ENCODE measurements around the gene HOXC13. TPM values are rescaled to one million over a fixed set of nuclear protein-coding genes. Genes with fewer than 3 reads are reported as not detected.

Gene HOXC13
- total RNA-seq, 2 experiments from 2014 or later, result not detected

- CTCF ChIA-PET, result no interaction called here
- no peak overlapping the region for H3K4me3 Mint-ChIP-seq
- intact Hi-C loops (cut with DNase I, micrococcal nuclease), result no loop called here
- H3K4me1 ChIP-seq (ENCODE audit: insufficient read depth, low read length), result peaks cover 37% of the 10 kb centered on the region
- H3K4me3 ChIP-seq (ENCODE audit: low read length), result no peak overlapping the region
- H3K27me3 Mint-ChIP-seq, result peaks cover 95% of the 10 kb centered on the region
- peaks cover 11 to 45% of the 10 kb centered on the region in 2 experiments for H3K9me3 ChIP-seq (ENCODE audit: control insufficient read depth in 1 of 2, insufficient read depth in 1 of 2, low read length in 2 of 2)
- ATAC-seq (ENCODE audit: poor library complexity) (no peak), DNase-seq (no peak)
- TF ChIP-seq CTCF (IDR thresholded peaks at IDR 0.05), result no peak
- H3K27me3 ChIP-seq (ENCODE audit: control insufficient read depth in 1 of 2, insufficient read depth in 2 of 2, low read length in 2 of 2), result peaks cover 89 to 96% of the 10 kb centered on the region in 2 experiments
- POLR2A ChIA-PET, result interaction anchor here (0.6 kb wide), 1 partner anchor 51 kb away, joined by 3 read pairs; no protein-coding TSS in a partner anchor
- no peaks in the 10 kb centered on the region for H3K36me3 ChIP-seq (ENCODE audit: insufficient read depth, low read length)
- H3K36me3 Mint-ChIP-seq (ENCODE audit: low read depth), result no peaks in the 10 kb centered on the region
- H3K27ac Mint-ChIP-seq, result no peak overlapping the region
- H3K9me3 Mint-ChIP-seq, result no peaks in the 10 kb centered on the region
- no peak overlapping the region for H3K27ac ChIP-seq (ENCODE audit: low read depth in 1 of 2, low read length in 2 of 2)
- peaks cover 10% of the 10 kb centered on the region for H3K4me1 Mint-ChIP-seq (ENCODE audit: low read depth)
Measured at GRCh38 chr12:53982648-53983567, 44.3 kb downstream of the HOXC13 start.

GRCh38 chr12:53983568-53983949 is 44.9 kb downstream of the HOXC13 start:
- Histone ChIP-seq H3K4me3 (ENCODE audit: low read length) (no peak overlapping the region), H3K9me3 (ENCODE audit: control insufficient read depth in 1 of 2, insufficient read depth in 1 of 2, low read length in 2 of 2) (peaks cover 11 to 45% of the 10 kb centered on the region in 2 experiments), H3K27ac (ENCODE audit: low read depth in 1 of 2, low read length in 2 of 2) (no peak overlapping the region), H3K4me1 (ENCODE audit: insufficient read depth, low read length) (peaks cover 34% of the 10 kb centered on the region), H3K36me3 (ENCODE audit: insufficient read depth, low read length) (no peaks in the 10 kb centered on the region), H3K27me3 (ENCODE audit: control insufficient read depth in 1 of 2, insufficient read depth in 2 of 2, low read length in 2 of 2) (peaks cover 90 to 98% of the 10 kb centered on the region in 2 experiments)
- no peak overlapping the region for H3K4me3 Mint-ChIP-seq
- H3K4me1 Mint-ChIP-seq (ENCODE audit: low read depth), result peaks cover 14% of the 10 kb centered on the region
- no peaks in the 10 kb centered on the region for H3K36me3 Mint-ChIP-seq (ENCODE audit: low read depth)
- no peaks in the 10 kb centered on the region for H3K9me3 Mint-ChIP-seq
- H3K27ac Mint-ChIP-seq, result no peak overlapping the region
- peaks cover 95% of the 10 kb centered on the region for H3K27me3 Mint-ChIP-seq
- no peak for TF ChIP-seq CTCF (IDR thresholded peaks at IDR 0.05)
- DNase-seq (no peak), ATAC-seq (ENCODE audit: poor library complexity) (no peak)
- POLR2A ChIA-PET, result no interaction called here
- intact Hi-C loops (cut with DNase I, micrococcal nuclease), result no loop called here
- CTCF ChIA-PET, result no interaction called here

GRCh38 chr12:53983950-53984572 is 45.4 kb downstream of the HOXC13 start:
- CTCF ChIA-PET, result interaction anchor here (1.6 to 2.9 kb wide), 3 partner anchors 17 to 223 kb away, joined by 4 to 11 read pairs (median 10); no protein-coding TSS in a partner anchor
- intact Hi-C loops (cut with DNase I, micrococcal nuclease), result no loop called here
- ATAC-seq (ENCODE audit: poor library complexity) (no peak), DNase-seq (no peak)
- H3K4me3 Mint-ChIP-seq, result no peak overlapping the region
- H3K9me3 Mint-ChIP-seq, result no peaks in the 10 kb centered on the region
- no peak for TF ChIP-seq CTCF (IDR thresholded peaks at IDR 0.05)
- peaks cover 95% of the 10 kb centered on the region for H3K27me3 Mint-ChIP-seq
- Histone ChIP-seq H3K4me1 (ENCODE audit: insufficient read depth, low read length) (peaks cover 38% of the 10 kb centered on the region), H3K27me3 (ENCODE audit: control insufficient read depth in 1 of 2, insufficient read depth in 2 of 2, low read length in 2 of 2) (peaks cover 90 to 98% of the 10 kb centered on the region in 2 experiments), H3K4me3 (ENCODE audit: low read length) (no peak overlapping the region), H3K36me3 (ENCODE audit: insufficient read depth, low read length) (no peaks in the 10 kb centered on the region), H3K27ac (ENCODE audit: low read depth in 1 of 2, low read length in 2 of 2) (no peak overlapping the region), H3K9me3 (ENCODE audit: control insufficient read depth in 1 of 2, insufficient read depth in 1 of 2, low read length in 2 of 2) (peaks cover 11 to 45% of the 10 kb centered on the region in 2 experiments)
- no peaks in the 10 kb centered on the region for H3K36me3 Mint-ChIP-seq (ENCODE audit: low read depth)
- H3K27ac Mint-ChIP-seq, result no peak overlapping the region
- POLR2A ChIA-PET, result no interaction called here
- peaks cover 17% of the 10 kb centered on the region for H3K4me1 Mint-ChIP-seq (ENCODE audit: low read depth)

Measured in CD4-positive, alpha-beta T cell (primary cell).